DND-41 (cell line): ENCODE results near the gene HYAL1.

Experiments used
- CTCF ChIP-seq: IDR thresholded peaks from 2 replicates; pipeline ENCODE4 v1.5.1; 2012; ENCODE audit warnings: borderline replicate concordance, low read length, moderate library complexity, mild to moderate bottlenecking; ENCODE audit not compliant: poor library complexity, severe bottlenecking; ENCODE audit errors: extremely low read depth
- EZH2 ChIP-seq: IDR thresholded peaks from 3 replicates; pipeline ENCODE4 v1.6.1; 2012; ENCODE audit warnings: borderline replicate concordance, low read depth, mild to moderate bottlenecking, moderate library complexity, low read length, inconsistent platforms; ENCODE audit not compliant: severe bottlenecking

GRCh38 chr3:50265571-50265970 is 37.8 kb downstream of the HYAL1 start:
- TF ChIP-seq EZH2: no peak
- no peak for TF ChIP-seq CTCF
